Esophagus (tissue), 2 donors: Measurements from ENCODE around the gene PA2G4. TPM values are rescaled to one million over a fixed set of nuclear protein-coding genes. Genes with fewer than 3 reads are reported as not detected.

Experiments used
- H3K27ac ChIP-seq, 2 donors: one replicate each; pipeline ENCODE4 v1.5.1; 2013; ENCODE audit warnings: low read depth in 2 of 2, mild to moderate bottlenecking in 2 of 2, inconsistent platforms in 1 of 2, low read length in 1 of 2, moderate library complexity in 1 of 2
- H3K27me3 ChIP-seq, 2 donors: one replicate each; pipeline ENCODE4 v1.6.1; 2013; ENCODE audit warnings: low read length in 2 of 2, control low read depth in 1 of 2, mild to moderate bottlenecking in 1 of 2; ENCODE audit not compliant: insufficient read depth in 2 of 2, control insufficient read depth in 1 of 2
- H3K36me3 ChIP-seq, 2 donors: one replicate each; pipeline ENCODE4 v1.6.1; 2013; ENCODE audit warnings: low read length in 1 of 2; ENCODE audit not compliant: control insufficient read depth in 2 of 2, insufficient read depth in 2 of 2
- H3K4me1 ChIP-seq, 2 donors: one replicate each; pipeline ENCODE4 v1.6.1; 2013; ENCODE audit warnings: low read length in 1 of 2; ENCODE audit not compliant: control insufficient read depth in 2 of 2, insufficient read depth in 2 of 2
- H3K4me3 ChIP-seq, 2 donors: one replicate each; pipeline ENCODE4 v1.5.1; 2013; ENCODE audit warnings: low read length in 2 of 2, mild to moderate bottlenecking in 2 of 2, low read depth in 1 of 2, moderate library complexity in 1 of 2
- H3K9me3 ChIP-seq, 2 donors: one replicate each; pipeline ENCODE4 v1.6.1; 2013; ENCODE audit warnings: mild to moderate bottlenecking in 2 of 2, low read depth in 1 of 2, low read length in 1 of 2, moderate library complexity in 1 of 2; ENCODE audit not compliant: control insufficient read depth in 2 of 2, insufficient read depth in 1 of 2
- WGBS, 2 donors: extraction: QIAGEN DNeasy Blood & Tissue Kit; methylation state at CpG; one replicate each; pipeline ENCODE4 v1.1.7; 2013; 5-methylcytosine and 5-hydroxymethylcytosine counted together
- polyA plus RNA-seq, 2 donors: library from polyadenylated mRNA; stranded (reverse); fragments of 200-250 nt; gene quantifications; one replicate each; pipeline ENCODE4 v1.2.3, GENCODE V29; 2013
- donor health status: healthy with polysubstance abuse.
- donor health status: Bipolar disorder and iron deficiency.

PA2G4 gene
- polyA plus RNA-seq, 2 donors, result 103 to 180 TPM

- H3K4me3 ChIP-seq, result peak overlapping the region; percentile 79 to 99
- peaks cover 5 to 8% of the 10 kb centered on the region in 2 donors for H3K4me1 ChIP-seq
- H3K36me3 ChIP-seq, result peaks cover 17 to 39% of the 10 kb centered on the region in 2 donors
- H3K27ac ChIP-seq, result peak overlapping the region; percentile 96 to 100
- 57 to 63% methylated on average over 11 of the region's 11 CpGs for WGBS, 2 donors
- H3K9me3 ChIP-seq, result no peaks in the 10 kb centered on the region
- H3K27me3 ChIP-seq, result no peaks in the 10 kb centered on the region
Measured at GRCh38 chr12:56160894-56161689, 56.7 kb downstream of the PA2G4 start.

DNA sequence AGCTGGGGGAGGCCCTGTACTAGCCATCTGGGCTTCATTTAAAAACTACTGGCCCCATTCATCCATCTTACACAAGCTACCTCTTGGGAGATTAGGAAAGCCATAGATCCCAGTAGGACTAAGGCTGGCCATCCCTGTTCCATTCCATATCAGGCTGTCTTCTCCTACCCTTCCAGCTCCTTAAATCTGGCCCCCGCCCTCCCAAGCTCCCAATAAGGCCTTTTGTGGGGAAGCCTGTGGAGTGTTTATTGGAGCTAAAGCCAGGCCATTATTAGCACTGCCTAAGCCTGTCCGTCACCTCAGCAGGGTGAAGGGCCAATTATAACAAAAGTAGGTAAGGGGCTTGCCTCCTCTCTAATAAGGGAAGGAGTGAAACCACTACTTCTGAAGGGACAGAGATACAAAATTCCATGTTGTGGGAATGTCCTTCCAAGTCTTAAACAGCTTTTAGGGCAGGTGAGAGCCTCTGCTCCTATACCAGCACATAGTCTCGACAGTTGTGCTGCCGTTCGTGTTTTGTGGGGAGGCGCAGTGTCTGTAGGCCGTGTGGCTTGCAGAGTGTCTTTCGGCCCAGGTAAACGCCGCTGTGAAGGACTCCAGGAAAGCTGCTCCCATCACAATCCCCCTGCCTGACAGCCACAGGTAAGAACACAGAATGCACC is 57.5 kb downstream of the PA2G4 start:
- 71% methylated on average over 10 of the region's 10 CpGs for WGBS, 2 donors
- Histone ChIP-seq H3K4me3 (peak overlapping the region in 1 of 2 donors; percentile 99), H3K27ac (peak overlapping the region; percentile 96 to 100), H3K36me3 (peaks cover 17 to 39% of the 10 kb centered on the region in 2 donors), H3K27me3 (no peaks in the 10 kb centered on the region), H3K9me3 (no peaks in the 10 kb centered on the region), H3K4me1 (peaks cover 5 to 8% of the 10 kb centered on the region in 2 donors)

GRCh38 chr12:56162468-56163290 is 58.3 kb downstream of the PA2G4 start:
- WGBS, 2 donors, result 57 to 59% methylated on average over 11 of the region's 11 CpGs
- no peaks in the 10 kb centered on the region for H3K9me3 ChIP-seq
- no peak overlapping the region for H3K4me3 ChIP-seq
- H3K4me1 ChIP-seq, result peaks cover 5 to 8% of the 10 kb centered on the region in 2 donors
- peak overlapping the region in 1 of 2 donors; percentile 69 for H3K27ac ChIP-seq
- H3K27me3 ChIP-seq, result no peaks in the 10 kb centered on the region
- H3K36me3 ChIP-seq, result peaks cover 21 to 43% of the 10 kb centered on the region in 2 donors

Other genes with a start within 250 kb of the PA2G4 start
- 10 to 100 TPM; 63.7 to 71.0 TPM for gene PYM1, start 176.7 kb upstream of the PA2G4 start, polyA plus RNA-seq
- gene DGKA, start 173.4 kb upstream of the PA2G4 start, polyA plus RNA-seq, result 100 to 1,000 TPM; 128 to 291 TPM
- gene PMEL, start 138.5 kb upstream of the PA2G4 start, polyA plus RNA-seq, result under 1 TPM; 0.63 to 0.75 TPM
- gene CDK2, start 137.7 kb upstream of the PA2G4 start, polyA plus RNA-seq, result 10 to 100 TPM in 1 of 2 donors, 1 to 10 TPM in 1; 9.2 to 18.8 TPM
- 10 to 100 TPM; 78.2 to 88.8 TPM for gene RAB5B, start 130.5 kb upstream of the PA2G4 start, polyA plus RNA-seq
- 10 to 100 TPM; 14.3 to 14.9 TPM for gene SUOX, start 107.3 kb upstream of the PA2G4 start, polyA plus RNA-seq
- gene IKZF4, start 83.5 kb upstream of the PA2G4 start, polyA plus RNA-seq, result 1 to 10 TPM; 1.5 TPM
- gene RPS26, start 62.6 kb upstream of the PA2G4 start, polyA plus RNA-seq, result 100 to 1,000 TPM; 899 to 941 TPM
- 100 to 1,000 TPM in 1 of 2 donors, 10 to 100 TPM in 1; 49.4 to 102 TPM for gene ERBB3, start 24.4 kb upstream of the PA2G4 start, polyA plus RNA-seq
- 1,000 to 10,000 TPM; 1,736 to 6,738 TPM for gene RPL41, start 12.1 kb downstream of the PA2G4 start, polyA plus RNA-seq
- gene ZC3H10, start 13.7 kb downstream of the PA2G4 start, polyA plus RNA-seq, result 1 to 10 TPM; 1.4 to 2.2 TPM
- 10 to 100 TPM; 15.6 to 36.6 TPM for gene ESYT1, start 23.7 kb downstream of the PA2G4 start, polyA plus RNA-seq
- gene MYL6B, start 48.0 kb downstream of the PA2G4 start, polyA plus RNA-seq, result 10 to 100 TPM; 57.3 to 57.7 TPM
- gene MYL6, start 53.8 kb downstream of the PA2G4 start, polyA plus RNA-seq, result 1,000 to 10,000 TPM; 1,769 to 2,908 TPM
- 10 to 100 TPM; 21.4 to 31.4 TPM for gene SMARCC2, start 84.9 kb downstream of the PA2G4 start, polyA plus RNA-seq
- 10 to 100 TPM in 1 of 2 donors, 1 to 10 TPM in 1; 7.9 to 17.5 TPM for gene RNF41, start 117.4 kb downstream of the PA2G4 start, polyA plus RNA-seq
- 10 to 100 TPM; 10.2 to 19.1 TPM for gene NABP2, start 119.8 kb downstream of the PA2G4 start, polyA plus RNA-seq
- under 1 TPM; 0.09 to 0.29 TPM for gene SLC39A5, start 125.5 kb downstream of the PA2G4 start, polyA plus RNA-seq
- gene ANKRD52, start 153.8 kb downstream of the PA2G4 start, polyA plus RNA-seq, result 1 to 10 TPM; 4.9 to 9.3 TPM
- gene COQ10A, start 162.4 kb downstream of the PA2G4 start, polyA plus RNA-seq, result 1 to 10 TPM; 5.5 to 7.0 TPM
- 10 to 100 TPM; 53.7 to 98.0 TPM for gene CS, start 195.8 kb downstream of the PA2G4 start, polyA plus RNA-seq
- 10 to 100 TPM; 62.1 to 75.3 TPM for gene CNPY2, start 211.4 kb downstream of the PA2G4 start, polyA plus RNA-seq
- 10 to 100 TPM; 18.1 to 44.7 TPM for gene PAN2, start 229.4 kb downstream of the PA2G4 start, polyA plus RNA-seq
- 10 to 100 TPM in 1 of 2 donors, 1 to 10 TPM in 1; 2.9 to 32.1 TPM for gene IL23A, start 234.3 kb downstream of the PA2G4 start, polyA plus RNA-seq